Globus pallidus (tissue), 1 donor: ENCODE data around the gene KCNAB1.
"Not testable (repeated sequence)": the region's sequence is repeated elsewhere in the genome, so short reads cannot be mapped to it uniquely, and the experiment has no call there.

ENCODE experiments used
- DNase-seq: peaks from one replicate; pipeline ENCODE4 v3.0.0-alpha.2; 2015; ENCODE audit warnings: low spot score

Gene KCNAB1

DNA sequence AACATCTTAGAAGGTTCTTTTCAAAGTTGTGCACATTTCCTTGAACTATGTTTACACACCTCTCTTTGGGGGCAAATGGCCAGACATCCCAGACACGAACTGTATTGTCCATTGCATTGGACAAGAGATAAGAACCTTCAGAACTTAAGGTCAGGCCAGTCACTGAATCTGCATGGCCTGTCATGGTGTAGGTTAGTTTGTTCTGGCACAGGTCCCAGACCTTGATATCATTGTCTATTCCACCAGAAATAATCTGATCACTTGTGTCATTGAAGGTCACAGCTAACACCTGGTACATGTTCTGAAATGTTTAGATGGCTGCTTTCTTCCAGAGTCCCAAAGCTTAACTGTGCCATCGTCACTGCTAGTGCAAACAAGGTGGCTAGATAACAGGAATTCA, 55.7 kb downstream of the KCNAB1 start:
- DNase-seq: no peak

GRCh38 chr3:156176629-156177210, 56.3 kb downstream of the KCNAB1 start:
- no peak for DNase-seq

GRCh38 chr3:156180077-156180476, 59.7 kb downstream of the KCNAB1 start:
- no peak for DNase-seq

GRCh38 chr3:156181509-156181908, 61.1 kb downstream of the KCNAB1 start:
- DNase-seq: no peak

GRCh38 chr3:156183396-156183795, 63.0 kb downstream of the KCNAB1 start:
- DNase-seq: no peak

GRCh38 chr3:156184156-156184555, 63.8 kb downstream of the KCNAB1 start:
- DNase-seq: no peak

- no peak for DNase-seq
Observed at GRCh38 chr3:156187146-156187769, 66.9 kb downstream of the KCNAB1 start.

DNA sequence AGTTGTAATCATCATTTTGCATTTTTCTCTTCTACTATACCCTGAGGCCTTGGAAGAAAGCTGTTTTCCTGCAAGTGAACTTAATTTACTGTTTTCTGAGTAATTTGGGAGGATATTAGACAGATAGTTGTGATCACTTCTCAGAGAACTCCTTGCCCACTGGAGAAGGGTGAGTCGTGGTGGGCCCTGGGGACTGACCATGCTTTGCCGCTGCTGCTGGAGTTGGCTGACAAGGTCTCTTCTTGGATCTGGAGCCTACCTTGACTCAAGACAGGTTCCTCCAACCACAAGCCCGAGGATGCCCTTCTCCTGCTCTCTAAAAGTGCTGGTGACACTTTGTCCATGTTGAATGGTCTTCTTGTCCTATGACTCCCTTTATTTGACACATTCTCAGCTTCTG, 68.4 kb downstream of the KCNAB1 start:
- DNase-seq: no peak

GRCh38 chr3:156189927-156190326, 69.5 kb downstream of the KCNAB1 start:
- no peak for DNase-seq

GRCh38 chr3:156194945-156195344, 74.6 kb downstream of the KCNAB1 start:
- not testable (repeated sequence) for DNase-seq

DNA sequence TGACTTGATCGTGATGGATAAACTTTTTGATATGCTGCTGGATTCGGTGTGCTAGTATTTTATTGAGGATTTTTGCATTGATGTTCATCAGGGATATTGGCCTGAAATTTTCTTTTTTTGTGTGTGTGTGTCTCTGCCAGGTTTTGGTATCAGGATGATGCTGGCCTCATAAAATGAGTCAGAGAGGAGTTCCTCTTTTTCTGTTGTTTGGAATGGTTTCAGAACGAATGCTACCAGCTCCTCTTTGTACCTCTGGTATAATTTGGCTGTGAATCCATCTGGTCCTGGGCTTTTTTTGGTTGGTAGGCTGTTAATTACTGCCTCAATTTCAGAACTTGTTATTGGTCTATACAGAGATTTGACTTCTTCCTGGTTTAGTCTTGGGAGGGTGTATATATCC, 76.8 kb downstream of the KCNAB1 start:
- DNase-seq: not testable (repeated sequence)

DNA sequence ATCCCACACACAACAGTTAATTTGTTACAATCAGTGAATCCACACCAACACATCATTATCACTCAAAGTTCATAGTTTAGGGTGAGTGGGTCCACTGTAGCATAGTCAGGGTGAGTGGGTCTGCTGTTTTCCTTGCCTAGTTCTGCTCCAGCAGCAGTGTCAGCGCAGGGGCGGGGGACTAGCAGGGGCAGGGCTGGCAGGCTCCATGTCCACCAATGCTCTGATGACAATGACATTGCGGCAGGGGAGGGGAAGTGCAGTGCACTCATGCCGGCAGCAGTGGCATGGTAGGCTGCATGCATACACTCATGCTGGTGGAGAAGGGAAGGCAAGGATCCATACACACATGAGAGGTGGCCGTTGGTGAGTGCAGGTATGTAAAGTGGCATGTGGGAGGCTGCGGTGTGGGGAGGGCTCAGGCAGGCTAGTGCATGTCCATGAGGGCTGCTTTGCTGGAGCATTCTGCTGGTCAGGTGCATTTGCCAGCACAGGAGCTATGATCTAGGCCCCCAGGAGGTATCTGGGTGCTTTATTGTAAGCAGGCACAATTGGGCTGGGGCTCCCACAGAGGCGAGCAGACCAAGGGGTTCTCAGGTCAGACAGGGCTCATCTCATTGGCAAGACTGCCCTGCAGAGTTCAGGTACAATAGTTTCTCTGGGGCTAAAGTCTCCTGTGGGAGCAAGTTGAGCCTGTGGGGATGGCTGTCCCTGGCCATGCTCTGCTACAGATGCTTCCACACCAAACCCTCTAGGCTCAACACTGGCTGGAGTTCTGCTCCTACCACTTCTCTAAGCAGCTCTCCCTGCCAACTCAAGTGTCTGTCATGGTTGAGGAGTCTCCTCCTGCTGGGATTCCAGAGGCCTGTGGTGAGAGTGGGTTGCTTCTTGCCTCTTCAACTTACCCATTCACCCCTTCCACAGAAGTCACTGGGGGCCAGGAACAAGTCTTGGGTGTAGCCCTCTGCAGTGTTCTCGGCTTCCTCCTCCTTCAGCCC, 81.3 kb downstream of the KCNAB1 start:
- DNase-seq: no peak

- DNase-seq: no peak
Observed at GRCh38 chr3:156206157-156206556, 85.8 kb downstream of the KCNAB1 start.

DNA sequence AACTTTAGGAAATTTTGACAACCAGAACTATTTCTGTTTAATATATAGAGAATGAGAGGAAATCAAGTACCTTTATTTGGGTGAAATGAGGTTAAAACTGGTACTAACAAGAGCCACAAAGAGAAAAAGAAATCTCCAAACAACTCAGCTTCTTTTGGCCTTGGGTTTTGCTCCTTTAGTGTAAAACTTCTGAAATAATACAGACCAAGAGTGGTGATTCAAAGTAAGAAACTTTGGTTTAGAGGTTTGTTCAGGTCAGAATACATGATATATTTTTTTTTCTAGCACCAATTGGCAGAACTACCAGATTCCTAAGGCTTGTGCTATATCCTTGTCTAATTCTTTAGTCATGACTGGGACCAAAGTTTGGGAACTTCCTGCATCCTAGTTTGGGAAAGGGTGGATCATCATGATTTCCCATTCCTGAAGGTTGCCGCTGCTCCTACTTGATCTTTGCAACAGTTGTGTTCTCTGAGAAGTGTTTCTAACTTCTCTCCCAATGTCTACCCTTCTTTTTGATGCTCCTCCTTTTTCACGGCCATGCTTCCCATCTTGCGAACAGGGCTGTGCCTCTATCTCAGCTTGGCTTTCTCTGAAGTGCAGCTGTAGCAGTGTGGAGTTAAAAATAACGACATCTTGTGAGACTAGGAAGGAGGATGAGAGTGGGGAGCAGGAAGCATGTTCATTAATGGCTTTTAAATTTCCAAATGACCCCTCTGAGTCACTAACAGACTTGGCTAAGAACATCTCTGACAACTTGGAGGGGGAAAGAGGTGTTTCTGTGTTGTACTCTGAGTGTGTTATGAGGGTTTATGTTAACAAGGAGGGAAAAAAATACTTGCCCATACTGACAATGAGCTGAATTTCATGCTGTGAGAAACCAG, 87.7 kb downstream of the KCNAB1 start:
- no peak for DNase-seq

- no peak for DNase-seq
Observed at GRCh38 chr3:156209631-156210335, 89.4 kb downstream of the KCNAB1 start.

DNA sequence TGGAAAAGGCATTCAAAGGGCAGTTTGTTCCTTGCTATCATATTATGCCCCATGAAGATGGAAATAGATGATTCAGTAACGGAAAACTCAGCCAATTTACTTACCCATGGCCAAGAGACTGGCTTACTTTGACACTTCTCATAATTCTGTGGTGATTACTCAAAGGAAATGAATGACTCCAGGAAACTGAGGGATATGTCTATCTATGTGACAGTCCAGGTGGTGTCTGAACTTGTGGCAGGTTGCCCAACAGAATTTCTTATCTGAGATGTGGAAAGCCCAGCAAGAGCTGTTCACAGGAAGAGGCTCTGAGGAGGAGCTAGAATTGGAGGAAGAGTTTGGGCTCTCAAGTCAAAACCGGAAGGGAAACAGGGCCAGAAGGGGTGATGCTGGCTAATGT, 91.2 kb downstream of the KCNAB1 start:
- no peak for DNase-seq

GRCh38 chr3:156214676-156215075, 94.3 kb downstream of the KCNAB1 start:
- DNase-seq: no peak

DNA sequence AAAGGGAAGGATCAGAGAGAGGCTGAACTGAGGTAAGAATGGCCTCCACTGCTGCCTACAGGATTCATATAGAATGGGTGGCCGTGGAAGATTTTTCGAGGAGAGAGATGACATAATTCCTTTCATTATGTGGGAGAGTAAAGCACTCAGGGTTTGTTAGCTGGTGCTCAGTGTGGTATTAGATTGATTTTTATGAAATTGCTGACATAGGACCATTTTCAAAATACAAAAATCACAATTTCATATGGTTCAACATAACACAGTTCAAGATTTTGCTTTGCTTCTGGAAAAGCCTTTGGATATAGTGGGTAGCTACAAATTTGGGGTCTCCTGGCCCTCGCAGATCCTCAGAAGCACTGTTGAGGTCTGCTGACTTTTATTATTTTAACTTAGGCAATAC, 95.4 kb downstream of the KCNAB1 start:
- DNase-seq: no peak

- no peak for DNase-seq
Observed at GRCh38 chr3:156216216-156216615, 95.8 kb downstream of the KCNAB1 start.

DNA sequence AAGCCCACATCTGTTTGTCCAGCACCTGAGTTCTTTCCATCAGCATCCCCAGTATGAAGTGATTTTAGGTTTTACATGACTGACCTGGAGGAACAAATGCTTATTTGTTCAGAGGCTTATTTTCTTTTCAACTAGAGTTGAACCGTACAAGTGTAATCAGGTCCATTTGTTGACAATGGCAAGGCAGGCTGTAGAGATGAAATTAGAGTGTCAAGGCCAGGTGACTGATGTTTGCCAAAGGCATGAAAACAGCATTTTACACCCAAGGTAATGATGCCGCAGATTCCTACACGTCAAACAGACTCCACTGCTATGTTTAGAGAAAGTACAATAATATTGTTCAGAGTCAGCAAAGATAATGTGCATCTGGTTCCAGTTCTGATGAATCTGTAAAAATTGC, 96.5 kb downstream of the KCNAB1 start:
- no peak for DNase-seq

GRCh38 chr3:156217674-156218352, 97.4 kb downstream of the KCNAB1 start:
- DNase-seq: no peak
